Right ventricle myocardium inferior (tissue), 1 donor: ENCODE data around the gene POLR2I. TPM values are rescaled to one million over a fixed set of nuclear protein-coding genes. Genes with fewer than 3 reads are reported as not detected.

Experiments used
- ATAC-seq: fragments of 200-7000 bp; cut with Tn5 transposase; one replicate; pipeline ENCODE4 v1.9.1; 2020; ENCODE audit warnings: mild to moderate bottlenecking, moderate library complexity
- DNase-seq: peaks from one replicate; pipeline ENCODE4 v3.0.0; 2021; ENCODE audit errors: missing footprints
- intact Hi-C: fragments of 100-400 bp; cut with DNase I; formaldehyde crosslinking; loops from one replicate; pipeline ENCODE4 v1.11.0; 2022
- long read RNA-seq: library from polyadenylated mRNA; unstranded; transcript quantifications from one replicate; pipeline ENCODE4 v2.0.0, GENCODE V29; 2021
- total RNA-seq: library from RNA; stranded (reverse); fragmentation: NEBNext Ultra II Directional; extraction: Animal tissue kit (Norgen Biotek cat#: 25700); gene quantifications from one replicate; pipeline ENCODE4 v1.2.1, GENCODE V29; 2021
- donor health status: DM: no; HTN: yes; CAD: no; lungs with severe emphysema.

POLR2I gene
- 145 TPM for total RNA-seq
- long read RNA-seq, transcript POLR2I-201 (6 exons, 913 nt), result major isoform, 35 of 49 reads
- long read RNA-seq, partial matches to known transcripts, result 2 of 49 reads
- long read RNA-seq, other reads (novel, unspliced or antisense), result 5 of 49 reads

- intact Hi-C loops, result loop anchor here (1.0 to 10.0 kb wide), 3 partner anchors 12 to 370 kb away; partner anchors contain the start of genes IGFLR1, LIN37, PSENEN and THAP8
- ATAC-seq (peak; percentile 96), DNase-seq (peak; percentile 99)
Measured at GRCh38 chr19:36114721-36115452, at the start of gene POLR2I. Gene POLR2I (minus strand): TSS chr19:36114875. CDS start chr19:36114856, 19 bp downstream.

- ATAC-seq, result no peak
- intact Hi-C loops, result no loop called here
- no peak for DNase-seq
Measured at GRCh38 chr19:36163813-36164212, 49.1 kb upstream of the POLR2I start.

GRCh38 chr19:36160821-36161596 is 46.3 kb upstream of the POLR2I start:
- intact Hi-C loops, result no loop called here
- ATAC-seq (no peak), DNase-seq (no peak)

- DNase-seq (no peak), ATAC-seq (no peak)
- intact Hi-C loops, result loop anchor here (1.0 kb wide), 1 partner anchor 16 kb away; no protein-coding TSS in a partner anchor
Measured at GRCh38 chr19:36153126-36153525, 38.5 kb upstream of the POLR2I start.

GRCh38 chr19:36152352-36153091 is 37.8 kb upstream of the POLR2I start, which contains the start of gene COX7A1:
Gene COX7A1 (minus strand): TSS chr19:36152447. CDS start chr19:36152407, 40 bp downstream.
- intact Hi-C loops, result loop anchor here (1.0 kb wide), 3 partner anchors 12 to 24 kb away; partner anchors contain the start of gene CAPNS1
- ATAC-seq, result peak; percentile 91
- peak; percentile 87 for DNase-seq

GRCh38 chr19:36152019-36152351 is 37.3 kb upstream of the POLR2I start:
- intact Hi-C loops, result loop anchor here (1.0 kb wide), 2 partner anchors 12 to 24 kb away; partner anchors contain the start of gene CAPNS1
- ATAC-seq, result no peak
- DNase-seq, result no peak

GRCh38 chr19:36151144-36152018 is 36.7 kb upstream of the POLR2I start:
- no peak for DNase-seq
- peak; percentile 70 for ATAC-seq
- intact Hi-C loops, result loop anchor here (1.0 kb wide), 2 partner anchors 11 to 23 kb away; partner anchors contain the start of gene CAPNS1

GRCh38 chr19:36150586-36150985 is 35.9 kb upstream of the POLR2I start:
- no peak for DNase-seq
- intact Hi-C loops, result no loop called here
- no peak for ATAC-seq

- intact Hi-C loops, result no loop called here
- peak; percentile 4 for ATAC-seq
- no peak for DNase-seq
Measured at GRCh38 chr19:36149673-36150406, 35.2 kb upstream of the POLR2I start.

GRCh38 chr19:36144624-36145023 is 29.9 kb upstream of the POLR2I start:
- no peak for ATAC-seq
- no peak for DNase-seq
- intact Hi-C loops, result no loop called here

GRCh38 chr19:36142496-36142895 is 27.8 kb upstream of the POLR2I start:
- intact Hi-C loops, result no loop called here
- no peak for DNase-seq
- ATAC-seq, result no peak

GRCh38 chr19:36142046-36142445 is 27.4 kb upstream of the POLR2I start:
- ATAC-seq (no peak), DNase-seq (no peak)
- intact Hi-C loops, result no loop called here

GRCh38 chr19:36141039-36141927 is 26.6 kb upstream of the POLR2I start:
- ATAC-seq (peak; percentile 71), DNase-seq (peak; percentile 92)
- intact Hi-C loops, result no loop called here

GRCh38 chr19:36140304-36141038 is 25.8 kb upstream of the POLR2I start:
- ATAC-seq (peak; percentile 12), DNase-seq (no peak)
- intact Hi-C loops, result loop anchor here (1.0 kb wide), 1 partner anchor 12 kb away; the partner anchor contains the start of gene COX7A1

GRCh38 chr19:36139473-36140303 is 25.0 kb upstream of the POLR2I start, which contains the start of gene CAPNS1:
Gene CAPNS1 (plus strand): TSS chr19:36140066. CDS start chr19:36141012, 946 bp downstream.
- peak; percentile 93 for ATAC-seq
- intact Hi-C loops, result loop anchor here (1.0 kb wide), 1 partner anchor 13 kb away; the partner anchor contains the start of gene COX7A1
- DNase-seq, result peak; percentile 99
